ENCODE results near the gene LRRC36. TPM values are rescaled to one million over a fixed set of nuclear protein-coding genes. Genes with fewer than 3 reads are reported as not detected.
A peak's percentile ranks its signal among the peaks of the same experiment; 100 is the strongest.

The LRRC36 gene
- total and polyA plus RNA-seq, 10 donors = 0.46 to 2.3 (median 0.74) TPM; not detected in 3

DNA sequence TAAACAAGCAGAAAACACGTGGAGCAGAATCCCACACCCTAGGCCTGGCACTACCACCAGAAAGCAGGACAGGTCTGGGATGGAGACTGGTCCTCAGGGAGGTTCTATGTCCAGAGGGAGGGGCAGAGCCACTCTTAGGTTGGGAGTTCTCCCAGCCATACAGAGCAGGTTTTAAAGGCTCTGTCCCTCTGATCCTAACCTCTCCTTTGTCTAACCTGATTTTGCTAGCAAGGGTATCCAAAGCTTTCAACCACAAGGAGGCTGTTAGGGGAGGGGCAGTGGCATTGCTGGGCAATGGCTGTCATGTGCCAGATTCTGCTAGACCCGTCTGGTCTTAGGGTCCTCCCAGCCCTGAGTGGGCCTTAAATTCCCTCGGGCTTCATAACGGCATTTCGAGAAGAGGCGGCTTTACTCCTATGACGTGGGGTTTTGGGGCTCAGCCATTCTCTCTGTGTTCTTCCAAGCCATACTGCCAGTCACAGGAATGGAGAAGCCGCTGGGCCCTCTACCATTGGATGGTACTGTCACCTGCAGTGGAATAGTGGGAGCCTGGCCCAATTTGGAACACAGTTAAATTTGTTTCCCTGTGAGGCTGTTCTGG is 61.0 kb downstream of the LRRC36 start:
- no peaks in the 10 kb centered on the region for H3K9me3 ChIP-seq
- H3K4me3 ChIP-seq = no peak overlapping the region
- intact Hi-C loops (cut with DNase I; ENCODE audit: low total_unique reads) = no loop called here
- H3K4me1 ChIP-seq = peaks cover 0 to 35% (median 14%) of the 10 kb centered on the region in 6 donors
- H3K27ac ChIP-seq = no peak overlapping the region
- 79 to 95% (median 92%) methylated on average over 8 of the region's 8 CpGs for WGBS, 5 donors
- TF ChIP-seq, protein P1, sequence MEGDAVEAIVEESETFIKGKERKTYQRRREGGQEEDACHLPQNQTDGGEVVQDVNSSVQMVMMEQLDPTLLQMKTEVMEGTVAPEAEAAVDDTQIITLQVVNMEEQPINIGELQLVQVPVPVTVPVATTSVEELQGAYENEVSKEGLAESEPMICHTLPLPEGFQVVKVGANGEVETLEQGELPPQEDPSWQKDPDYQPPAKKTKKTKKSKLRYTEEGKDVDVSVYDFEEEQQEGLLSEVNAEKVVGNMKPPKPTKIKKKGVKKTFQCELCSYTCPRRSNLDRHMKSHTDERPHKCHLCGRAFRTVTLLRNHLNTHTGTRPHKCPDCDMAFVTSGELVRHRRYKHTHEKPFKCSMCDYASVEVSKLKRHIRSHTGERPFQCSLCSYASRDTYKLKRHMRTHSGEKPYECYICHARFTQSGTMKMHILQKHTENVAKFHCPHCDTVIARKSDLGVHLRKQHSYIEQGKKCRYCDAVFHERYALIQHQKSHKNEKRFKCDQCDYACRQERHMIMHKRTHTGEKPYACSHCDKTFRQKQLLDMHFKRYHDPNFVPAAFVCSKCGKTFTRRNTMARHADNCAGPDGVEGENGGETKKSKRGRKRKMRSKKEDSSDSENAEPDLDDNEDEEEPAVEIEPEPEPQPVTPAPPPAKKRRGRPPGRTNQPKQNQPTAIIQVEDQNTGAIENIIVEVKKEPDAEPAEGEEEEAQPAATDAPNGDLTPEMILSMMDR (IDR thresholded peaks at IDR 0.05 in 8 of 11, conservative IDR thresholded peaks at IDR 0.05 in 3 of 11) = no peak
- TF ChIP-seq POLR2AphosphoS5 (IDR thresholded peaks at IDR 0.05) (no peak), POLR2A (IDR thresholded peaks at IDR 0.05) (no peak)
- peak; percentile 17 for DNase-seq
- H3K27me3 ChIP-seq (replicated peaks in 1 of 7) = peaks cover 0 to 5% (median 0%) of the 10 kb centered on the region in 7 donors
- no peaks in the 10 kb centered on the region for H3K36me3 ChIP-seq

DNA sequence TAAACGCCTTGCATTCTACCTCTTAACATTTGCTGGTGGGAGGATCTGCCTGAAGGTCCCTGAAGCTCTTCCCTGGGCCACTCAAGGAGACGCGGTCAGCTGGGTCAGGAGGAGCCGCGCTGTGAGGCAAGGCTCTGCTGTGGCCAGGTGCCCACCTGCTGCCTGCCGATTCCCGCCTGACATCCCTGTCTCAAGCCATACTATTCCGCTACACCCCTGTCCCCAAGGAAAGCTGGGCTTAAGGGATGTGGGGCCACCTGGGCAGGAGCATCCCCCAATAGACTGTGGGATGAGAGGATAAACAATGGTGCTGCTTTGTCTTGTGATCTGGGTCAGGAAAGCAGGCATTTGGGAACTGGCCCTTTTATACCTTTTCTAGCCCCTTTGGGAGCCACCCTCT is 61.6 kb downstream of the LRRC36 start:
- 91 to 95% (median 93%) methylated on average over 7 to 8 of the region's 8 CpGs for WGBS, 5 donors
- DNase-seq = peak; percentile 58
- intact Hi-C loops (cut with DNase I; ENCODE audit: low total_unique reads) = no loop called here
- Histone ChIP-seq H3K27me3 (replicated peaks in 1 of 7) (peaks cover 0 to 11% (median 4%) of the 10 kb centered on the region in 7 donors), H3K27ac (no peak overlapping the region), H3K9me3 (no peaks in the 10 kb centered on the region), H3K36me3 (no peaks in the 10 kb centered on the region), H3K4me1 (peaks cover 5 to 41% (median 20%) of the 10 kb centered on the region in 6 donors), H3K4me3 (no peak overlapping the region)
- no peak for TF ChIP-seq POLR2AphosphoS5 (IDR thresholded peaks at IDR 0.05)
- TF ChIP-seq POLR2A (IDR thresholded peaks at IDR 0.05) = no peak
- TF ChIP-seq, protein P1 (IDR thresholded peaks at IDR 0.05 in 8 of 11, conservative IDR thresholded peaks at IDR 0.05 in 3 of 11) = no peak

DNA sequence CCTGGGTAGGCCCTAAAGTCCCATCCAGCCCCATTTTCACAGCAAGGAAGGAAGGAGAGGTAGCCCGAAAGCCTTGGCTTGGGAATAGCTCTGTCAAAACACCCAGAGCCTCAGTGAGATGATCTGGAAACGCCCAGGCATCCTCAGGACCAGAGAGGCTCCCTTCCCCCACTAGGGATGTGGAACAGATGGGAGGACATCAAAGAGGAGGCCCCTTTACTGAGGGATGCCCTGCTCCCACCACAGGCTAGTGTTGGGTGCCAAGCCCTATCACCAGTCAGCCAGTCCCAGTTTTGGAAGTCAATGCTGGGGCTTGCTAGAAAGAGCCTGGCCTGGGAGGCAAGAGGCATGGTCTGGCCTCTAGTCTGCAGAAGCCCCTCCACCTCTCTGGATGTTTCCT is 62.0 kb downstream of the LRRC36 start:
- peaks cover 0 to 15% (median 8%) of the 10 kb centered on the region in 7 donors for H3K27me3 ChIP-seq (replicated peaks in 1 of 7)
- peaks cover 9 to 45% (median 23%) of the 10 kb centered on the region in 6 donors for H3K4me1 ChIP-seq
- TF ChIP-seq POLR2AphosphoS5 (IDR thresholded peaks at IDR 0.05) = no peak
- TF ChIP-seq, protein P1 (IDR thresholded peaks at IDR 0.05 in 8 of 11, conservative IDR thresholded peaks at IDR 0.05 in 3 of 11) = no peak
- no peak for TF ChIP-seq POLR2A (IDR thresholded peaks at IDR 0.05)
- H3K9me3 ChIP-seq = no peaks in the 10 kb centered on the region
- DNase-seq = peak; percentile 16
- WGBS, 5 donors = 78 to 90% (median 89%) methylated on average over 2 of the region's 2 CpGs
- no peak overlapping the region for H3K27ac ChIP-seq
- no peaks in the 10 kb centered on the region for H3K36me3 ChIP-seq
- H3K4me3 ChIP-seq = no peak overlapping the region
- intact Hi-C loops (cut with DNase I; ENCODE audit: low total_unique reads) = no loop called here

DNA sequence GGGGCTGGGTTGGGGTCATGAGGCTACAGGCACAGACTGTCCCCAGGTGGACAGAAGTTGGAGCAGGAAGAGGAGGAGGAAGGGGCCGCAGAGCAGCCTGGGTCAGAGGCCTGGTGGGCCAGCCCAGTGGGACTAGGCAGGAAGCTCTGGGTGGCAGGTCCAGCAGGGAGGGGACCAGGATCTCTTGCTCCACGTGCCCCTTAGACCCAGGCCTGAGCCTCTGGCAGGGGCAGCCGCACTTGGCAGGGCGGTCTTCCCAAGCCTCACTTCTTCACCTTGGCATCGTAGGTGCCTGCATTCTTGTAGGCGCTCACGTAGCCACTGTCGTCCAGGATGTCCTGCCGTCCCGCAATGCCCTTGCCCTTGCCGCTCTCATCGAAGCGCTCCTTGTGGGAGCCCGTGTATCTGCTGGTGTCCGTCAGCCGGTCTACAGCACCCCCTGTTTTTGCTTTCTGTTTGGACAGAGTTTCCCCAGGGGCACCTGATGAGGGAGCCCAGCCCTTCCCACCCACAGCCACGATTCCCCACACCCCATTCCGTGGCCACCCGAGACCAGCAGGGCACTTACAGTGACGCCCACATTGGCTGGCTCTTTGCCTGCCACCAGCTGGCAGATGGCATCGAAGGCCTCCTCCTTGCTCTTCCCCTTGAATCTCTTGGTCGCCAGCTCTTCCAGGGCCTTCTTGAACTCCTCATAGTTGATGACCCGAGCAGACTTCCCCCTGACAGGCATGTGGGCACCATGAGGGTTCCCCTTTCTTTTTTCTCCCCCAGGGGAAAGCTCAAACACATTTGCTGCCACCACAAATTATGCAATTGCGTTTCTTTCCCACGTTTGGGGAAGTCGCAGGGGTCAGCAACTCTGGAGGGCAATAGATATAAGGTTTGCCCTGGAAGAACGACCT is 63.5 kb downstream of the LRRC36 start:
- intact Hi-C loops (cut with DNase I; ENCODE audit: low total_unique reads) = no loop called here
- Histone ChIP-seq H3K4me1 (peaks cover 16 to 61% (median 39%) of the 10 kb centered on the region in 6 donors), H3K27ac (peak overlapping the region in 1 of 8 donors; percentile 15), H3K36me3 (no peaks in the 10 kb centered on the region), H3K27me3 (replicated peaks in 1 of 7) (peaks cover 0 to 31% (median 19%) of the 10 kb centered on the region in 7 donors), H3K9me3 (no peaks in the 10 kb centered on the region), H3K4me3 (no peak overlapping the region)
- whole genome bisulfite sequencing, 5 donors = 59 to 71% (median 62%) methylated on average over 21 to 27 of the region's 27 CpGs
- DNase-seq = peak; percentile 68
- TF ChIP-seq POLR2A (IDR thresholded peaks at IDR 0.05) (no peak), POLR2AphosphoS5 (IDR thresholded peaks at IDR 0.05) (peak in 1 of 3 donors; percentile 36)
- TF ChIP-seq, protein P1 (IDR thresholded peaks at IDR 0.05 in 8 of 11, conservative IDR thresholded peaks at IDR 0.05 in 3 of 11) = no peak
